ENCODE measurements around the gene PEX13.
"Not testable (repeated sequence)": the region's sequence is repeated elsewhere in the genome, so short reads cannot be mapped to it uniquely, and the experiment has no call there.

Gene PEX13, protein sequence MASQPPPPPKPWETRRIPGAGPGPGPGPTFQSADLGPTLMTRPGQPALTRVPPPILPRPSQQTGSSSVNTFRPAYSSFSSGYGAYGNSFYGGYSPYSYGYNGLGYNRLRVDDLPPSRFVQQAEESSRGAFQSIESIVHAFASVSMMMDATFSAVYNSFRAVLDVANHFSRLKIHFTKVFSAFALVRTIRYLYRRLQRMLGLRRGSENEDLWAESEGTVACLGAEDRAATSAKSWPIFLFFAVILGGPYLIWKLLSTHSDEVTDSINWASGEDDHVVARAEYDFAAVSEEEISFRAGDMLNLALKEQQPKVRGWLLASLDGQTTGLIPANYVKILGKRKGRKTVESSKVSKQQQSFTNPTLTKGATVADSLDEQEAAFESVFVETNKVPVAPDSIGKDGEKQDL

GRCh38 chr2:61017556-61018317 is at the start of gene PEX13, which contains the start of gene PUS10:
PEX13 (plus strand) TSS chr2:61017720; CDS start chr2:61017760, 40 bp downstream.
PUS10 (minus strand) TSS chr2:61018255; CDS start chr2:61011890, 6,365 bp downstream.
- peak; percentile 46 to 77 for DNase-seq

GRCh38 chr2:60972889-60973656 is 44.4 kb upstream of the PEX13 start:
- no peak for DNase-seq

DNA sequence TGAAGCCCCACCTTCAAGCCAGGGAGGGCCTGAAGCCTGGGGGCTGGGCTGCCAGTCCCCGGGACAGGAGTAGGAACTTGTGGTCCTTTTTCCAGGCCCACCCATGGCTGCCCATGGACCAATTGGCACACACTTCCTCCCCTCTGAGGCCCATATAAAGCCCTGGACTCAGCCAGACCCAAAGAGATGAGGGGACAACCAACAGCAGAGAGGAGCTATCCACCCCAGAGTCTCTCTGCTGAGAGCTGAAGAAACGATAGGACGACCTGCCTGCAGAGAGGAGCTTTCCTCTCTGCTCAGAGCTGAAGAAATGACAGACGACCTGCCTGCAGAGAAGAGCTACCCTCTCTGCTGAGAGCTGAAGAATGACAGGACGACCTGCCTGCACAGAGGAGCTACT is 43.8 kb upstream of the PEX13 start:
- DNase-seq, result no peak

DNA sequence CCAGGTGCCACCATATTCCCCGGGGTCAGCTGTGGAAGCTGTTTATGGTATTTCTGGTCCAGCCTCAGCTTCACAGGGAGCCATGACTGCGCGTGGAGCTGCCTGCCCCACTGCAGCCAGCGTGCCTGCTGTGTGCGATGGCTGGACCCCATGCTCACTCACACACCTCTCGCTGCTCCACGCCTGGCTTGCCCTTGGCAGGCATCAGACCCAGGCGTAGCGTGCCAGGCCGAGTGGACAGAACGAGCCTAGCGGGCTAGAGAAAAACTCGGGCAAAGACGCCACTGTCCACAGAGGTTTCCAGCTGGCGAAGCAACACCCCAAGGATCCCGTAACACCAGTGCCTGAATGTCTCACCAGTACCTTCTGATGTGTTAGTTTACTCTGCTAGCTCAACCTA is 42.9 kb upstream of the PEX13 start:
- no peak for DNase-seq

DNA sequence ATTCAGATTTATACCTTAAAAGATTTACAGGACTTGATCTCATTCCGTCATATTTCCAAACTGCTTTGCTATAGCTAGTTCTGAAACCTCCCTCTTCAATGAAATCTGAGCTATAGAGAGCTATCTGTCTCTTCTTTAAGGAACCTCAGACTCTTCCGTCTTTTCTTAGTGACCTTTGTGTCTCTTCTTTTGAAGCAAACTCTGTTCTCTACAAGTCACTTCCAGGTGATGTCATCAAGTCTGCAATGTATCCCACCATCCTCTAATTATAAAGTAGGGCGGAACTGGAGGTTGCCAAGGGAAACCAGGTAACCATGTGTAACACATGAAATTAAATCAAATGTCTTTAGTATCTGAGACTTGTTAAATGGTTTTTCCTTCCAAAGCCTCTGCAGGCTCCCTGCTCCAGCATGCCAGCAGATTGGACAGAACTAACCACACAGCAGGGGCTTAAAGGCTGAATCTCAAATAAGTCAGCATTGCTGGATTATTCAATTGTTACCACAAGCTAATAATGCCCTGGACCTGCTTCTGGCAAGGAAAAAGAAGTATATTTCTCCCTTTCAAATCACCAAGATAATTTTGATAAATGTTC is 41.2 kb upstream of the PEX13 start:
- DNase-seq, result no peak

DNA sequence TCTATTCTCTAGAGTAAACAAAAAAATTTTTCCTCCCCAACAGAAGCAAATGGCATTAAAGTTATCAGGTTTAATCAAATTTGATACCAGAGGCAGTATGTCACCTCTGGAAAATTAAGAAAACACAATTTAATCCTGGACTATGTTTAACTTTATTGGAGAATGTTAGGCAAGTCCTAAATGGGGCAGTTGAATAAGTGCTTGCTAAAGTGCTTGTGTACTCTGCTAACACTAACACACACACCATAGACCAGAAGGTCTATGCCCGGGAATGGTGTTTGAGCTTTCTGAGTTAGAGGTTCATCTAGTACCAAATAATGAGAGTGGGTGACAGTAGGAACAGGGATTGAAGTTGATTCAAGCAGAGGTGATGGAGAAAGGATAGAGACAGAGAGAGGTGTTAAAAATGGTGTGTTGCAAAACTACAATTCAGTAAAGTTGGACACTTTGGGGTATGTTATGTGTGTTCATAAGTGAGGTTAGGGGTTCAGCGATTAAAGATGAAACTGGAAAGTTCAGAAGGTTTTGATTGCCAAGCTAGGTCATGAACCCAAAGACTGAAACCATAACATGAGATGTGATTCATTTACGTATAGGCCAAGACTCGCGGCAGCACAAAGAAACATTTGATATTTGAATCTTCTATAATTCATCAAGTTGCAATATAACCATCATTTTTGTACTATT is 40.5 kb upstream of the PEX13 start:
- DNase-seq, result no peak

- no peak for DNase-seq
These were observed 40.0 kb upstream of the PEX13 start for GRCh38 chr2:60977562-60977895.

DNA sequence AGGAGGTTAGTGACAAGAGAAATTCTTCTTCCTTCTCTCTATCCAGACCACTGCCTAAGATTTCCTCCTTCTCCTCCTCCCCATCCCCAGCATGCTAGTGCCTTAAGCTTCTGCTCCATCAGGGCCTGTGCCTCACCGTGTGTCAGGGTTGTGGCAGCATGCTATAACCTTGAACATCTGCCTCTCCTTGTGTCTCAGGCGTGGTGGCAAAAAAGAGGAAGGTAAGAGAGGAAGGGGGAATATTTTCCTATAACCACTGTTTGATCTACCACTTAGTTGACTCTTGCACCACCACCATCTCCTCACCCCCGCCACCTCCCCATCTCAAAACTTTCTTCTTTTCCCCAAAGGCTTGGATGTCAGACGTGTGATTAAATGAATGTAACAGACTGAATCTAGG is 38.3 kb upstream of the PEX13 start:
- no peak for DNase-seq

DNA sequence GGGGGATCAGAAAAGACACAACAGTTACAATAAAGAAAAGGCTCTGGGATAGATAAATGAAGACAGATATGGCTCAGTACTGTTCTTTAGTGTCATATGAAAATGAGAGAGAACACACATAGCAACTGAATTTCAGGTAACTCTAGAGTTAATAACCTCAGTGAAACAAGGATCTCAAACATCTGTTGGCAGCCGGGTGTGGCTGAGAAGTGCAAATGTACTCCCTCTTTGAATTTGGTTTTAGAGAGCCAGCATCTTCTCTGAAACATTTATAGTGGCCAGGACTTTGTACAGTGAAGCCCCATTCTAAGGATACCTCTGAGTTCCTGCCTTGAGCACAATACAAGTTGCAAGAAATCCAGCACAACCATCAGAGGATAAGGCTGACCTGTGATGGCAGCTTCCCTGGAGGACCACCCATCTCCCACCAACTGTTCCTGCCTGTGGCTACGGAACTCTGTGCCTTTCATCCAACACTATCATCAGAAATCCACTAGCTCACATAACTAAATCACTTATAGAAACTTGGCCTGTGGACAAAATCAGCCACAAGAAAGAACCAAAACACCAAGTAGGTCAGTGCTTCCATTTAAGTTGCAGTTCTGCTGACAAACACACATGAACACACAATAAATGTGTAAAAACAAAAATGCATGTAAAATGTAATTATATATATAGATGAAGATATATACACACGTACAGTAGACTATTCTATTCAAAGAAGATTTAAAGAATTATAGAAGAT is 37.3 kb upstream of the PEX13 start:
- no peak for DNase-seq

GRCh38 chr2:60982066-60982465 is 35.5 kb upstream of the PEX13 start:
- DNase-seq, result not testable (repeated sequence)

DNA sequence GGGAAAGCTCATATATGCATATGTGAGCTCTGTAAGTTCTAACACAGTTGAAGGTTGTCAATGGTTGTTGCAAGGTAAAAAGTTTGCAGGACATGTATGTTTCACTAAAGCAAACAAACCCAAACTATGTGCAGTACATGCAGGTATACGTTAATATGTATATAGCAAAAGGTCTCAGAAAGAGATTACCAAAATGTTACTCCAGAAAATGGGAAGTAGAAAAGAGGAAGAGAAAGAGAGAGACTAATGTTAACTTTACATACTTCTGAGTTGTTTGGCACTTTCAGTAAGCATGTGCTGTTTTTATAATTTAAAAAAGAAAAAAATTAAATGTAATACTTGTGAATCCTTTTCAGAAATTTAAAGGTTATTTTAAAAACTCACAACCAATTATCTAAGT is 32.8 kb upstream of the PEX13 start:
- no peak for DNase-seq

DNA sequence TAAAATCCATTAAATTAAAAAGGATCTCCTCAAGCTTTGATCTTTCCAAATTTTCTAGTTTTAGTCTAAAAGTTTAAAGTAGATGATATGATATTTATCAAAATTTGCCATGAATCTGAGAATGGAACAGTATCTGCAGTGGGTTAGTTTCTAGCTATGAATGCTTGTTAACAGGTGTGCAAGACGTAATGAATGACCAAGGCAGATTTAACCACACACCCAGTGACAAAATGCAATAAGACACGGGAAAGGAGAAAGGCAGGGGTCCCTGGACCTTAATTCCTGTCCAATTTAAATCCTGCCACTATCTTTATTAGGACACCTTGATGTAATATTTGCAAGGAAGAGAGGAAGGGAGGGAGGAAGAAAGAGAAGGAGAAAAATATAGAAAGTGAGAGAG is 30.5 kb upstream of the PEX13 start:
- DNase-seq, result no peak

DNA sequence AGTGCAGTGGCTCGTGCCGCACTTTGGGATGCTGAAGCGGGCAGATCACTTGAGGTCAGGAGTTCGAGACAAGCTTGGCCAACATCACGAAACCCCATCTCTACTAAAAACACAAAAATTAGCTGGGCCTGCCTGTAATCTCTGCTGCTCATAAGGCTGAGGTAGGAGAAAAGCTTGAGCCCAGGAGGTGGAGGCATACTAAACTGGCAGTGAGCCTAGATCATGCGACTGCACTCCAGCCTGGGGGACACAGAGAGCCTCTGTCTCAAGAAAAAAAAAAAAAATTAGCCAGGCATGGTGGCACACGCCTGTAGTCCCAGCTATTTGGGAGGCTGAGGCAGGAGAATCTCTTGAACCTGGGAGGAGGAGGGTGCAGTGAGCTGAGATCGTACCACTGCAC is 29.9 kb upstream of the PEX13 start:
- DNase-seq, result not testable (repeated sequence)

- no peak for DNase-seq
These were observed 28.3 kb upstream of the PEX13 start for GRCh38 chr2:60989259-60989658.

- no peak for DNase-seq
These were observed 25.9 kb upstream of the PEX13 start for GRCh38 chr2:60991644-60992043.

DNA sequence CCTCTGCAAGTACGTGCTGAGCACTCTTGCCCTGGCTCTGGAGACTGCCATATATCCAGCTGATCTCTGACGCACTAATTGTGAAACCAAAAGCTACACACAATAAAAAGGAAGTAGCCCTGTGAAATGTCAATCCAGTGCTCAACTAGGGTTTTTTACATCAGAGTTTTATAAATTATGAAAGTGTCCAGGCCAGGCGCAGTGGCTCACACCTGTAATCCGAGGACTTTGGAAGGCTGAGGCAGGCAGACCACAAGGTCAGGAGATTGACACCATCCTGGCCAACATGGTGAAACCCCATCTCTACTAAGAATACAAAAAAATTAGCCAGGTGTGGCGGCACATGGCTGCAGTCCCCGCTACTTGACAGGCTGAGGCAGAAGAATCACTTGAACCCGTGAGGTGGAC is 24.5 kb upstream of the PEX13 start:
- no peak for DNase-seq

DNA sequence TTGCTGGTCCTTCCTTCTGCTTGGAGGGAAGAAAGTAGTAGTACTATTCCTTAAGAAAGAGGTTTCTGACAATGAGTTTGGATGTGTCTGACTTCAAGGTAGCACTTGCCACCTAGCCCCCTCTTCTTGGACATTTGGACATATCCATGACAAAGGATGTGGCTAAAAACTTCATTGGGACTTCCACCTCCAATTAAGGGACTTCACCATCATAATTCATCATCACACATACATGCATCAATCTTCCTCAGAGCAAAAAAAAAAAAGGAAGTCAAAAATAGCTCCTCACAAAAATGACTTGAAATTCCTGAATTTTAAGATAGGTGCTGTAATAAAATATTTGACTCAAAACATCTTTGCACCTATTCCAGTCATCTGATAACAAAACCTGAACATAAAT is 23.4 kb upstream of the PEX13 start:
- DNase-seq, result no peak

DNA sequence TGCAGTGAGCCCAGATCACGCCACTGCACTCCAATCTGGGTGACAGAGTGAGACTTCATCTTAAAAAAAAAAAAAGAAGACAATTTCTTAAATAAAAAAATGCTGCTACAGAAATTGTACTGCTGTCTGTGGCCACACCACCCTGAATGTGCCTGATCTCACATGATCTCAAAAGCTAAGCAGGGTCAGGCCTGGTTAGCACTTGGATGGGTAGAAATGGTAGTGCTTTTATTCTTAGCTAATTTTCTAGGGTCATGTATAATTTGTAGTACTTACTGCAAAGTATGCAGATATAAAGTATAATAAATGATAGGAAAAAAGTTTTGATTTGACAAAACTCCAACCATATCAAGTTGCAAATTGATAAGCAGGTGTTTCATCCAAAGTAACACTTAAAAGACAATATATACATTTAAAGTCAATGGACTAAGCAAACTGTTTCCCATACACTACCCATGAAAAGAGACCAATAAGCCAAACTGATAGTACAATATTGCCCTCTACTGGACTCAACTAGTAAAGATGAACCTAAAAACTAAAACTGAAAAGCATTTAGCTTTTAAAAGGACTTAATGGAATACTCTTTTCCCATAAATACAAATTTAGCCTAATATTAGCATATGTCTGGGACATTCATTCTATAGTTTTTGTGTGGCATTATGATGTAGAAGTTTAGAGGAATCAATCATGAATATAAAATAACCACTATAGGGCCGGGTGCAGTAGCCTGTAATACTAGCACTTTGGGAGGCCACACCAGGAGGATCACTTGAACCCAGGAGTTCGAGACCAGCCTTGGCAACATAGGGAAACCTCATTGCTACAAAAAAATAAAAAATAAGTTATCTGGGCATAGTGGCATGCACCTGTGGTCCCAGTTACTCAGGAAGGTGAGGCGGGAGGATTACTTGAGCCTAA is 18.6 kb upstream of the PEX13 start:
- DNase-seq, result peak; percentile 2 to 20

DNA sequence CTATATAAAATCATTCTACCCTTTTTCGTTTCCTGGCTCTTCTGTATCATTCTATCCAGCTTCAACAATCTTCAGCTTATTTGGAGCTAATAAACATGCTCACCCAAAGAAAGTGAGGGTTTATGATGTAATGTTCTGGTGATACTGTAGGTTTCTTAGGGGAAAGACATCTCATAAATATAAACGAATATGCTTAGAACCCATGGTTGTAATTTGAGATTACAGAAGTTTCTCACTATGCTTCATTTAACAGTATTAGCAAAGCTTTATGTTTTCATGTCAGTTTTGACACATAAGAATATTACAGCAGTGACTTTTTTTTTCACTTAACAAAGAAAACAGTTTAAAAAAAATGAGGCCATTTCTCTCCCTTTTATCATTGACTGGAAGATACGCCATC is 11.8 kb upstream of the PEX13 start:
- no peak for DNase-seq

DNA sequence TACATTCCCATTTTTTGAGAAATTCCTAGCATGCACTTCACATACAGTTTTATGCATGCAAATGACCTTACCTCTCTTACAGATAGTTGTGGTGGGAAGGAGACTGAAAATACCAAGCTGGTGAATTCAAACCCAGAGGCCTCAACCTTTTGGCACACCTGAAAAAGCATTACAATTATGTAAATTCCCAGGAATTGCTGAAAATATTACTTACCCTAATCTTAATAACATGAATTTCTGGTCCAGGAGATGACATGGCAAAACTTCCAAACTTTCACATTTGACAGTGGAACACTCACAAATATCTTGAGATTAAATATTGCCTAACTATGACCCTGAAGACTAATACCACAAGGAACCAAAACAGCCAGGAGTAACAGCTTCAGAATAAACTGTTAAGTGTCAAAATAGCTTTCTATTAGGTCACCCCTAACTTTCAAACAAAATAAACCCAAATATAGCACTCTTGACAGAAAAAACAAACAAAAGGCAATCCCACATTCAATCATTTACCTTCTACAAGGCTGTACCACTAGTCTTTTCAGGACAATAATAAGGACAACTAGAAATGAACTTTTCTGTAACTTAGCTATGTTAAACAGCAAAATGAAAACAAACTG is 10.9 kb upstream of the PEX13 start:
- no peak for DNase-seq

All from NCI-H1930 (cell line).